ENCODE results near the gene SRRM2.

The SRRM2 gene

DNA sequence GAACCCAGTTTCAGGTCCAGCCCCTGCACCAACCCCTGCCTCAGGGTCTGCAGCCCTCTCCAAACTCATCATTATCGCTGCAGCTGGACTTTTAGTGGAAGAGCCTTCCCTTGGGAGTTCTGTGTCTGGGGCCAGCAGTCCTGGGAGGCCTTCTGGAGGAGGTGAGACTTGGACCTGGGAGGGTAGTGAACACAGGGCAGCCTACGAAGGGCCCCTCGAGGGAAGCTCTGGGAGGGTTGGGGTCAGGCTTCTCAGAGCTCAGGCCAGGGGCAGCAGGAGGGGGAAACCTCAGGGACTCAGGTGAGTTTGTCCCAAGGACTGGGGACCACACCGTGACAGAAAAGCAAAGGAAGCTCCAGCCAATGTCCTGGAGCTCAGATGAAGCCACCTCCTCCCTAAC lies 11.3 kb upstream of the SRRM2 start:
- DNase-seq = no peak

- no peak for DNase-seq
These were observed 10.0 kb upstream of the SRRM2 start for GRCh38 chr16:2742323-2743006.

GRCh38 chr16:2743007-2743810 lies 9.2 kb upstream of the SRRM2 start:
- no peak for DNase-seq

GRCh38 chr16:2744711-2745110 lies 7.7 kb upstream of the SRRM2 start:
- DNase-seq = no peak

DNA sequence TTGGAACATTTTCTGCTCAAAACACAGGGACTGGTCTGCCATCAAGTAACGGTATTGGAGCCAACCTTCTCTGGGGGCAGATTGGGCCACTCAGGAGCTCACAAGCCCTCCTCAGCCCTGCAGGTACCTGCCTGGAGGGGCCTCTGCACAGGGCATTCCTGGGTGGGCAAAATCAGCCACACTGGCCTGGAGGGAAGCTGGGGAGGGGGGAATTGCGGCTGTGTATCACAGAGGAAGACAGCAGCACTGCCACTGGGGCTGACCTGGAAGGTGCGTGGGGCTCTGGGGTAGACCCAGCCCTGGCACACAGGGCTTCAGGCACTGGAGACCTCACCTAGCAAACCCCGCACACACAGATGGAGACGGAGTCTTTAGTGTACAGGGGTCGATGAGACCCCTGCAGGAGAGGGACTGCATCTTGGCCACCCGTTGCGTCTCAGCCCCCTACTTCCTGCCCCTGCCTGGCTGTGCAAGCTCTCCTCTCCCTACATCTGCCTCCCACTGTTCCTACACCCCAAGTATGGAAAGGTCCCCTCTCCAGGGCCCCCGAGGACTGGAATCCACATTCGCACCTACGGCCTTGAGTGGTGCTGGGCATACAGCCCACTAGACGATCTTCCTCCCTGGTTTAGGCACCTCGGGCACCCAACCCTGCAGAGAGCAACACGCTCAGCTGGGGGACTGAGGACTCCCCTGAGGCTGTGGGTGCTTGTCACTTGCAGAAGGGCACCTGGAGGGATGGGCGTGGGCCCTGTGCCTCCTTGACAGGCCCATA lies 7.1 kb upstream of the SRRM2 start:
- no peak for DNase-seq

DNA sequence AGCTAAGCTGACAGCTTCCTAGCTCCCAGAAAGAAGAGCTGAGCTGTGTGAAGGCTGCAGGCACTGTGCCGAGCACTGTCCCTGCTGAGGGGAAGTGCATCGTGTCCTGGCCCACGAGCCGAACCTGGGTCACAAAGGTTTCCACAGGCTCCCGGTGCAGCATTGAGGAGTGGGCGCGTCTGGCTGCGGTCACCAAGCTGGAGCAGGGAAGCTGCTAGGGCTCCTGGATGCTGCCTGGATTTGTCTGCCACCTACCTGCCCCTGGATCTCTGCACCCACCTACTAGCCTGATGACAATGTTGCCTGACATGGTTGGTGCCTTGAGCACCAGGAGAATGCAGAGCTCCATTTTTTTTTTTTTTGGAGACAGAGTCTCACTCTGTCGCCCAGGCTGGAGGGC lies 6.5 kb upstream of the SRRM2 start:
- no peak for DNase-seq

GRCh38 chr16:2748757-2749455 lies 3.5 kb upstream of the SRRM2 start:
- no peak for DNase-seq

DNA sequence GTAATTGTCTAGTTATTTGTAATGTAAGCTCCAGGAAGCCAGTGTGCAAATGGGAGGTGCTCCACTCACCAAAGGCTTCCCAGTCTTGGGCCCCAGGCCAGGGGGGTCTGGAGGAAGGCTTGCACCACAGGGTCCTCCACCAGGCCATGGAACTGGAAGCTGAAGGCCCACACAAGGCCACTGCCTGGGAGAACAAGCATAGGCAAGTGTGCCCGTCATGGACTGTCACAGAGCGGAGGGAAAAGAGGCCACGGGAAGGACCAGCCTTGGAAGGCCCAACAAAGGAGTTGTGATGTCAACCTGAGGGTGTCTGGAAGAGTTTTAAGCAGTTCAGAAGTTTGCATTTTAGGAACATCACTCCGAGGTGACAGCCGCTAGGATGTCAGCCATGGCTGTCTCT lies 3.0 kb upstream of the SRRM2 start:
- no peak for DNase-seq

GRCh38 chr16:2749936-2750335 lies 2.5 kb upstream of the SRRM2 start:
- DNase-seq = no peak

DNA sequence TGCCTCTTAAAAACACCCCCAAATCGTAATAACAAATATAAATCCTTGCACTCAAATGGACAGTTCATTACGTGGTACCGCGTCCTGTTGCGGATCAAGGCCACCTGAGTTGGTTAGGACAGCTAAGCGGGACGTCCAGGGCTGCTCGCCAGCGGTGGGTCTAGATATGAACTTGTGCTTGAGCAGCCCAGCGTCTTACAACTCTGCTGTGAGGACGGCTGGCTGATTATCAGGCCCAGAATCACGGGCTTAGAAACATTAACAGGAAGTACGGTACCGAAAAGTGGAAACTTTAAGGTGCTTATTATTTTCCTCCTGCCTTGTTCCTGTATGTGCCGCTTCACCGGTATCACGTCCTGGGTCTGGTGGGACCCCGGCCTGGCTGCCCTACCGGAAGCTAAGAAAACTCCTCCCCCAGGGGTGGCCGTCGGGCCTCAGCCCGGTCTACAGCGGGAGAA lies 832 bp upstream of the SRRM2 start:
- no peak for DNase-seq

DNA sequence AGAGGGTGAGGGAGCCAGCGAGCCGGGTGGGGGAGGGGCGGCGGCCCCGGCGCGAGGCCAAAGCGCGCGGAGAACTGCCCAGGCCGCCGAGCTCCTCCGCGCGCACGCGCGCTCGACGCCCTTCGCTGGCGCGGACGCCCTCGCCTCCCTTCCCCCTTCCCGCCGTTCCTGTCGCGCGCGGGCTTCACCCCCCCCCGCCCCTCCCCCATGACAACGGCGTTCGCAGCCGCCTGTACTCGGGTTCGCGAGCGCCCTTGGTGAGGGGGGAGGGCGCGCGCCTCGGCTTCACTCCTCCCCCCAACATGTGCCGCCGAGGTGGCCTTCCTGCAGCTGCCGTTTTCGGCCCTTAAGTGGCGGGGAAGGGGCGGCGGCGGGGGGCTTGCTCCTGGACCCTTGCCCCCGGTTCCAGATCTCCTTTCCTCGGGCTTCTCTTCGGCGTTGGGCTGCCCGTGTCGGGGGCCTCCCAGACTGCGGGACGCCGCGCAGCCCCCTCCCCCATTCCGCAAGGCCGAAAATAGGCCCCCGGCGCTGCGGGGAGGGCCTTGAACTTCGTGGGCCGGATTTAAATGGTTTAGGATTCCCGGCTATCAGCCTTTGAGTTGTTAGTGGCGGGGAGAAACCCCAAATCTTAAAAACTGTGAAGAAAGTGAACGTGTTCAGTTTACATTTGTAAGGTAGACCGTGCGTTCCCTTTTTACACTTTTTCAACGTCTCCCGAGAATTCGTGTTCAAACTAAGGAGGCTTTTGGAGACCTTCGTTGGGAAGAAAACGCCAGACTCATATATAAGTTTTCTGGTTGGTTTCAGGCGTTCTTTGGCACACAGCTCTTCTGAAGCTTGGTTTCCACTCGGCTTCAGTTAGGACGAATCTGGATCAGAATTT lies 653 bp downstream of the SRRM2 start:
- DNase-seq = peak; percentile 67

- DNase-seq = no peak
These were observed 1.2 kb downstream of the SRRM2 start for GRCh38 chr16:2753733-2754020.

DNA sequence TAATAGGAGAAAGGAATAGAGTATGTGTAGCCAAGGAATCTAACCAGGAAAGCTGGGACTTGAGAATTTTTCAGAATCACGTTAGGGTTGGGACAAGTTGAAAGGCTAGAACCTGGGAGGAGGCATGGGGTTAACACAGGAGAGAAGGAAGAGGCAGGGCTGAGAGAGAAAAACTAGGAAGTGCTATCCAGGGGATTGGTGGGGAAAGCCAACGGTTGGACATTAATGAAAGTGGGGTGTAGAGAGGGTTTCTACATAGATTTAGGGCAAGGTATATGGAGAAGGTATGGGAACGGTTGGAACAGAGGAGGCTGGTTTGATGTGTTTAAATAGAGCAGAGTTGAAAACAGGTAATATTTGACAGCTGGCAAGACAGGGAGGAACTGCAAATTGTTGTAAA lies 2.7 kb downstream of the SRRM2 start:
- DNase-seq = no peak

DNA sequence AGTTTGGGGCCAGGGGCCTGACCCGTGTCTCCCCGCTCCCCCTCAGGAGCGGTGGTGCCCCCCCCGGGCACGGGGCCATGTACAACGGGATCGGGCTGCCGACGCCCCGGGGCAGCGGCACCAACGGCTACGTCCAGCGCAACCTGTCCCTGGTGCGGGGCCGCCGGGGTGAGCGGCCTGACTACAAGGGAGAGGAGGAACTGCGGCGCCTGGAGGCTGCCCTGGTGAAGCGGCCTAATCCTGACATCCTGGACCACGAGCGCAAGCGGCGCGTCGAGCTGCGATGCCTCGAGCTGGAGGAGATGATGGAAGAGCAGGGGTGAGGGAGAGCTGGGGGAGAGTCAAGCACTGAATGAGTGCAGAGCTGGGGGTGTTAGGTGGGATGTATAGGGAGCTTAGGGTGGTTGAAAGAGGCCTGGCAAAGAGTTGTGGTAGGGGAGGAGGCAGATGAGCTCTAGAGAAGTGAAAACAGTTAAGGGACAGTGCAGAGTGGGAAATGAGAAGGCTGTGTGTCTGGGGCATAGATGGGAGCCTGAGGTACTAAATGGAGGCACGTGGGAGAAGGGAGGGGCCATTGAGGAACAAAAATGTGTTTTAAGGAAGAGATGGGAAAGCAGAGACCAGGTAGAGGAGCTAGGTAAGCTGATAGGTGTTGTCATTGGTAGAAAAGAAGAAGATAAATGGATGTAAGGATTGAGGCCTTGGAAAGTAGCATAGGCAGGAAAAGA lies 4.0 kb downstream of the SRRM2 start:
- DNase-seq = no peak

GRCh38 chr16:2757344-2757743 lies 4.9 kb downstream of the SRRM2 start:
- DNase-seq = no peak

DNA sequence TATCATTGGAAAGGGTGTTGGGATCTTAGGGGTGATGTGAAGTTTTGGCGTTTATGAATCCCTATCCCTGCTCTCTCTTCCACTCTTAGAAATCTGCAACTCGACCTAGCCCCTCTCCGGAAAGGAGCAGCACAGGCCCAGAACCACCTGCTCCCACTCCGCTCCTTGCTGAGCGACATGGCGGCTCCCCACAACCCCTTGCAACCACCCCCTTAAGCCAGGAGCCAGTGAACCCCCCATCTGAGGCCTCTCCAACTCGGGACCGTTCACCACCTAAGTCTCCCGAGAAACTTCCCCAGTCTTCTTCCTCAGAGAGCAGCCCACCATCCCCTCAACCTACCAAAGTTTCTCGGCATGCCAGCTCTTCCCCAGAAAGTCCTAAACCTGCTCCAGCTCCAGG lies 9.0 kb downstream of the SRRM2 start:
- DNase-seq = no peak

GRCh38 chr16:2761886-2762583 lies 9.6 kb downstream of the SRRM2 start:
- DNase-seq = no peak

- no peak for DNase-seq
These were observed 10.3 kb downstream of the SRRM2 start for GRCh38 chr16:2762711-2763110.

GRCh38 chr16:2763173-2763572 lies 10.7 kb downstream of the SRRM2 start:
- DNase-seq = no peak

DNA sequence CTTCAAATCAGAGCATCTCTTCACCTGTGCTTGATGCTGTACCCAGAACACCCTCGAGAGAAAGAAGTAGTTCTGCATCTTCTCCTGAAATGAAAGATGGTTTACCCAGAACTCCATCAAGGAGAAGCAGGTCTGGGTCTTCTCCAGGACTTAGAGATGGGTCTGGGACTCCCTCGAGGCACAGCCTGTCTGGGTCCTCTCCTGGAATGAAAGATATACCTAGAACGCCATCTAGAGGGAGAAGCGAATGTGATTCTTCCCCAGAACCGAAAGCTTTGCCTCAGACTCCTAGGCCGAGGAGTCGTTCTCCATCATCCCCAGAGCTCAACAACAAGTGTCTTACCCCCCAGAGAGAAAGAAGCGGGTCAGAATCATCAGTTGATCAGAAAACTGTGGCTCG lies 12.3 kb downstream of the SRRM2 start:
- DNase-seq = no peak

Data from stimulated activated CD4-positive, alpha-beta T cell treated with anti-CD3 and anti-CD28 coated beads, Interleukin-12 subunit alpha, Interleukin-12 subunit beta, amount 100 ng/mL, for 4 hours (primary cell).